HCT116 (cell line): ENCODE data around the gene NAA35.

Source experiments
- EZH2 ChIP-seq: fragments of 200-600 bp; sonication (generic); IDR thresholded peaks from 2 replicates; pipeline ENCODE4 v1.6.1; 2017; ENCODE audit warnings: antibody characterized with exemption, mixed run types
- POLR2A ChIP-seq: IDR thresholded peaks from 2 replicates; pipeline ENCODE4 v1.7.0; 2011; ENCODE audit warnings: borderline replicate concordance; ENCODE audit not compliant: insufficient read depth, insufficient read length; ENCODE audit errors: extremely low read depth
- TF ChIP-seq, protein P1 (sequence below): IDR thresholded peaks from 2 replicates; pipeline ENCODE4 v1.6.1; 2012; ENCODE audit warnings: low read depth
- TF ChIP-seq, protein P2 (sequence below): IDR thresholded peaks from 2 replicates; pipeline ENCODE4 v1.6.1; 2012
- TF ChIP-seq, protein P3 (sequence below), 3 experiments: fragments of 200-600 bp in 1 of 3; sonication (generic) in 1 of 3; IDR thresholded peaks in 2 of 3; conservative IDR thresholded peaks in 1 of 3; 2 replicates each; pipeline ENCODE4 v1.5.1; 2012 to 2017; ENCODE audit warnings: low read depth in 2 of 3, low read length in 2 of 3, antibody characterized with exemption in 1 of 3, borderline replicate concordance in 1 of 3, control low read depth in 1 of 3, mild to moderate bottlenecking in 1 of 3, mixed read lengths in 1 of 3, mixed run types in 1 of 3, moderate library complexity in 1 of 3; ENCODE audit not compliant: insufficient read depth in 1 of 3

DNA sequence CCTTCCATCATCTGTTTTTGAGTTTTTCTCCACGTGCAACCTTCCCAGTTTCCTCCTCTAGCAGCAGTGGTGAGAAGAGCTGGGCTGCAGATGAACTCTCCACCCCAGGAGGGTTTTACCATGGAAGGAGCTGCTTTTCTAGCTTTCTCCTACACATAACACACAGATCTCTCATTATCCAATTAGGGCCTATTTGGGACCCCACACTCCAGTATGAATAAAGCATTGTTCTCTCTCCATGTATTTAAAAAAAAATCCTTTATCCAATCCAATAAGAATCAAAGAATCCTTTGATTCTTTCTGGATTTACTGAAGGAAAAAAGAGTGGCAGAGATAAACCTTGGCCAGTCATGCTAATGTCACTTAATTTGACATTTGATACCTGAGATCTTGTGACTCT lies 31.6 kb upstream of the NAA35 start:
- TF ChIP-seq, protein P1, sequence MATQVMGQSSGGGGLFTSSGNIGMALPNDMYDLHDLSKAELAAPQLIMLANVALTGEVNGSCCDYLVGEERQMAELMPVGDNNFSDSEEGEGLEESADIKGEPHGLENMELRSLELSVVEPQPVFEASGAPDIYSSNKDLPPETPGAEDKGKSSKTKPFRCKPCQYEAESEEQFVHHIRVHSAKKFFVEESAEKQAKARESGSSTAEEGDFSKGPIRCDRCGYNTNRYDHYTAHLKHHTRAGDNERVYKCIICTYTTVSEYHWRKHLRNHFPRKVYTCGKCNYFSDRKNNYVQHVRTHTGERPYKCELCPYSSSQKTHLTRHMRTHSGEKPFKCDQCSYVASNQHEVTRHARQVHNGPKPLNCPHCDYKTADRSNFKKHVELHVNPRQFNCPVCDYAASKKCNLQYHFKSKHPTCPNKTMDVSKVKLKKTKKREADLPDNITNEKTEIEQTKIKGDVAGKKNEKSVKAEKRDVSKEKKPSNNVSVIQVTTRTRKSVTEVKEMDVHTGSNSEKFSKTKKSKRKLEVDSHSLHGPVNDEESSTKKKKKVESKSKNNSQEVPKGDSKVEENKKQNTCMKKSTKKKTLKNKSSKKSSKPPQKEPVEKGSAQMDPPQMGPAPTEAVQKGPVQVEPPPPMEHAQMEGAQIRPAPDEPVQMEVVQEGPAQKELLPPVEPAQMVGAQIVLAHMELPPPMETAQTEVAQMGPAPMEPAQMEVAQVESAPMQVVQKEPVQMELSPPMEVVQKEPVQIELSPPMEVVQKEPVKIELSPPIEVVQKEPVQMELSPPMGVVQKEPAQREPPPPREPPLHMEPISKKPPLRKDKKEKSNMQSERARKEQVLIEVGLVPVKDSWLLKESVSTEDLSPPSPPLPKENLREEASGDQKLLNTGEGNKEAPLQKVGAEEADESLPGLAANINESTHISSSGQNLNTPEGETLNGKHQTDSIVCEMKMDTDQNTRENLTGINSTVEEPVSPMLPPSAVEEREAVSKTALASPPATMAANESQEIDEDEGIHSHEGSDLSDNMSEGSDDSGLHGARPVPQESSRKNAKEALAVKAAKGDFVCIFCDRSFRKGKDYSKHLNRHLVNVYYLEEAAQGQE: no peak
- TF ChIP-seq, protein P2, sequence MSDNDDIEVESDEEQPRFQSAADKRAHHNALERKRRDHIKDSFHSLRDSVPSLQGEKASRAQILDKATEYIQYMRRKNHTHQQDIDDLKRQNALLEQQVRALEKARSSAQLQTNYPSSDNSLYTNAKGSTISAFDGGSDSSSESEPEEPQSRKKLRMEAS: no peak
- TF ChIP-seq, protein P3, sequence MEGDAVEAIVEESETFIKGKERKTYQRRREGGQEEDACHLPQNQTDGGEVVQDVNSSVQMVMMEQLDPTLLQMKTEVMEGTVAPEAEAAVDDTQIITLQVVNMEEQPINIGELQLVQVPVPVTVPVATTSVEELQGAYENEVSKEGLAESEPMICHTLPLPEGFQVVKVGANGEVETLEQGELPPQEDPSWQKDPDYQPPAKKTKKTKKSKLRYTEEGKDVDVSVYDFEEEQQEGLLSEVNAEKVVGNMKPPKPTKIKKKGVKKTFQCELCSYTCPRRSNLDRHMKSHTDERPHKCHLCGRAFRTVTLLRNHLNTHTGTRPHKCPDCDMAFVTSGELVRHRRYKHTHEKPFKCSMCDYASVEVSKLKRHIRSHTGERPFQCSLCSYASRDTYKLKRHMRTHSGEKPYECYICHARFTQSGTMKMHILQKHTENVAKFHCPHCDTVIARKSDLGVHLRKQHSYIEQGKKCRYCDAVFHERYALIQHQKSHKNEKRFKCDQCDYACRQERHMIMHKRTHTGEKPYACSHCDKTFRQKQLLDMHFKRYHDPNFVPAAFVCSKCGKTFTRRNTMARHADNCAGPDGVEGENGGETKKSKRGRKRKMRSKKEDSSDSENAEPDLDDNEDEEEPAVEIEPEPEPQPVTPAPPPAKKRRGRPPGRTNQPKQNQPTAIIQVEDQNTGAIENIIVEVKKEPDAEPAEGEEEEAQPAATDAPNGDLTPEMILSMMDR (IDR thresholded peaks at IDR 0.05 in 2 of 3, conservative IDR thresholded peaks at IDR 0.05 in 1 of 3; ENCODE audit: borderline replicate concordance in 1 of 3, insufficient read depth in 1 of 3, low read depth in 2 of 3, low read length in 2 of 3): no peak
- no peak for TF ChIP-seq POLR2A
- no peak for TF ChIP-seq EZH2
